ENCODE results near the gene TPGS1.

Gene TPGS1

DNA sequence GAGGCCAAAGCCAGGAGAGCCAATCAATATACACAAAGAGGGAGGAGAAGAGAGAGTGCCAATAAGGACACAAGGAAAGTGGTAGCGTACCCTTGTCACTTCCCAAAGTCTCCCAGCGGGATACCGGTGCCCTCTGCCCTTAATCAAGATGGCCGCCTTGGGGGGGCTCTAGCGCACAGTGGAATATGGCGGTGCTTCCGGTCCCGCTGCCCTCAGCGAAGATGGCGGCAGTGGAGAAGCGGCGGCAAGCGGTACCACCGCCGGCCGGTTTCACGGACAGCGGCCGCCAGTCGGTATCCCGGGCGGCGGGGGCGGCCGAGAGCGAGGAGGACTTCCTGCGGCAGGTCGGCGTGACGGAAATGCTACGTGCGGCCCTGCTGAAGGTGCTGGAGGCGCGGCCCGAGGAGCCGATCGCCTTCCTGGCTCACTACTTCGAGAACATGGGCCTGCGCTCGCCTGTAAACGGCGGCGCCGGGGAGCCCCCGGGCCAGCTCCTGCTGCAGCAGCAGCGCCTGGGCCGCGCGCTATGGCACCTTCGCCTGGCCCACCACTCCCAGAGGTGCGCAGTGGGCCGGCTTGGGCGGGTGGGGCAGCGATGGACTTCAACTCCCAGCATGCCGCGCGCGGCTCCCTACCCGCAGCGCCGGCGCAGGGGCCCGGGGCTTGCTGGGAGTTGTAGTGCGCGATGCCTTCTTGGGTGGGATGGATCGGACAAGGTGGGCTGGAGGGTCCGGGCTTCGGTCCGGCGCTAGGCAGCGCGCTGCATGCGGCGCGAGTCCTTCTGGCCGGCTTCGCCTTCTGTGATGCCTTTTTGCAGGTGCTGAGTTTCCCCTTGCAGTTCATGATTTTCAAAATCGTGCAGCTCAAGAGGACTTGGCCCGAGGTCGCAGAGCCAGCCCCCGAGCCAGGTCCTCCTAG lies at the start of gene TPGS1:
TSS of gene TPGS1 (plus strand) at position 212 of the 918 bp plus-strand sequence. CDS start at position 222, 10 bp downstream.
- peak; percentile 87 for DNase-seq

- no peak for DNase-seq
Observed at GRCh38 chr19:457636-458035, 49.7 kb upstream of the TPGS1 start.

DNA sequence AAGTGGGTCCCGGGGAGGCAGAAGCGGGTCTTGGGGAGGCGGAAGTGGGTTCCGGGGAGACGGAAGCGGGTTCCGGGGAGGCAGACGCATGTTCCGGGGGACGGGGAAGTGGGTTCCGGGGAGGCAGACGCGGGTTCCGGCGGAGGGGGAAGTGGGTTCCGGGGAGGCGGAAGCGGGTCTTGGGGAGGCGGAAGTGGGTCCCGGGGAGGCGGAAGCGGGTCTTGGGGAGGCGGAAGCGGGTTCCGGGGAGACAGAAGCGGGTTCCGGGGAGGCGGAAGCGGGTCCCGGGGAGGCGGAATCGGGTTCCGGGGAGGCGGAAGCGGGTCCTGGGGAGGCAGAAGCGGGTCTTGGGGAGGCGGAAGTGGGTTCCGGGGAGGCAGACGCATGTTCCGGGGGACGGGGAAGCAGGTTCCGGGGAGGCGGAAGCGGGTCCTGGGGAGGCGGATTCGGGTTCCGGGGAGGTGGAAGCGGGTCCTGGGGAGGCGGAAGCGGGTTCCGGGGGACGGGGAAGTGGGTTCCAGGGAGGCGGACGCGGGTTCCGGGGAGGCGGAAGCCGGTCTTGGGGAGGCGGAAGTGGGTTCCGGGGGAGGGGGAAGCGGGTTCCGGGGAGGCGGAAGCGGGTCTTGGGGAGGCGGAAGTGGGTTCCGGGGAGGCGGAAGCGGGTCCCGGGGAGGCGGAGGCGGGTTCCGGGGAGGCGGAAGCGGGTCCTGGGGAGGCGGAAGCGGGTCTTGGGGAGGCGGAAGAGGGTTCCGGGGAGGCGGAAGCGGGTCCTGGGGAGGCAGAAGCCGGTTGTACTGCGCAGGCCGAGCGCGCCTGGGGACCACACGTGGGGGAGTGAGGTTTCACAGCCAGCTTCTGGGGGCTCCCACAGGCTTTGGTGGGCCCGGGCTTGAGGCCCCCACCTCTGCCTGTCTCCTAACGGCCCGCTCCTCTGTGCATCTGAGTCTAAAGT lies 48.9 kb upstream of the TPGS1 start:
- no peak for DNase-seq

DNA sequence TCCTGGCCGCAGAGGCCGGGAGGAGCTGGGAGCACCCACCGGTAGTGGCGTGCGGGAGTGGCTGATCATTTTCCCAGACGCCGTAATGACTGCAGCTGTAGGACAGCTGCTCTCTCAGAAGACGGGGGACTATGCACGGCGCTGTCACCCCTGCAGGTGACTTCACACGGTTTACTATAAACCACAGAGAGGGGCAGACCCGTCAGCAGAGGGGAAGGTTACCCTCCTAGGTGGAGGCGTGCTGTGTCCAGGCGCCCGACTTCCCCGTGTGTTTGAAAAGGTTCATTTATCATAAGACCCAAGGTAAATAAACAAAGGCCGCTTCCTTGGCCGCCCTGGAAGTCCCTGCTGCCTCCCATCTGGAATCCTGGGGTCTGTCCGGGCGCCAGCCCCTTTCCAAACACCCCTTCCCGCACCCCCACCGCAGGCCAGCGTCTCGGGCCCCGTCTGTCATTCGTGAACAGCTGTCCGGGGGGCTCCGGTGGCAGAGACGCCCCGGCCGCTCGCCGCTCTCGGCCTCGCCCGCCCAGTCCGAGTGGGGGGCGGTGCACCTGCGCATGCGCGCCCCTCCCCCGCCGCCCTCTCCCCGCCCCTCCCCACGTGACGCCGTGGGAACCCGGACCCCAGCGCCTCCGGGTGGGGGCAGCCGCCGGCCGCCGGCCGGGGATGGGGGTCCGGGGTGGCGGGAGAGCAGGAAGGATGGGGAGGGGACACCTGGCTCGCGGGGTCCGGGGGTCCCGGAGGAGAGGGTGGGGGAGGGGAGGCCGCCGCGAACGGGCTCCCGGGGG lies 47.4 kb upstream of the TPGS1 start:
- DNase-seq = peak; percentile 76

GRCh38 chr19:460877-461720 lies 46.2 kb upstream of the TPGS1 start, which contains the start of gene SHC2:
SHC2 (minus strand) TSS chr19:461033; CDS start chr19:460996, 37 bp downstream.
- peak; percentile 75 for DNase-seq

GRCh38 chr19:461721-462551 lies 45.4 kb upstream of the TPGS1 start:
- peak; percentile 90 for DNase-seq

DNA sequence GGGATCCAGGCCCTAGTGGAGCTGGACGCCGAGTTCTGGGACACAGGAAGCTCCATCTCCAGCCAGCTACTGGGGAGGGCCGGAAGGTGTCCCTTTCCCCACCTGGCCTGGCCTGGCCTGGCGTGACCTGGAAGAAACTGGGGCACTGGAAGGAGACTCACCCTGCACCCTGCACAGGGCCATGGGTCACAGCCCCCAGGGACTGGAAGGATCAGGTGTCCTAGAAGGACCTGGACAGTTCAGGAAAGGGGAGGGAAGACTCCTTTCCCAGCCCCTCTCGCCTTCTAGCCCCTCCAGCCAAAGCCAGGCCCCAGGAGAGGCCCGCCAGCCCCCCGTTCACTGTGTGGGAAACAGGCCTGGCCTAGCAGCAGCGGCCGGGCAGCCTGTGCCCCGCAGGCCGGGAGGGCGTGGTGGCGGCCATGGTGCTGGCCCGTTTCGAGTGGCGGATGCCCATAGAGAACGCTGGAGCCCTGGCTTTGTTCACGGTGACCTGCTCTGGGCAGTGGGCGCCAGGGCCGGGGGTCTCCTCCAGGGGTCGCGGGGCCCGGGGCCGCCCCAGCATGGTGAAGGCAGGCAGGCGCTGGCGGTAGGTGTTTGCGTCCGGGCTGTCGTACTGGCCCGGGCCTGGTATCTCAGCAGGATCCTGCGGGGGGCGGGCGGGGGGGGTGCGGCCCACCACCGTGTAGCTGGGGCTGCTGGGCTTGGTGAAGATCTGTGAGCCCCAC lies 43.7 kb upstream of the TPGS1 start:
- no peak for DNase-seq

GRCh38 chr19:464208-464545 lies 43.1 kb upstream of the TPGS1 start:
- no peak for DNase-seq

DNA sequence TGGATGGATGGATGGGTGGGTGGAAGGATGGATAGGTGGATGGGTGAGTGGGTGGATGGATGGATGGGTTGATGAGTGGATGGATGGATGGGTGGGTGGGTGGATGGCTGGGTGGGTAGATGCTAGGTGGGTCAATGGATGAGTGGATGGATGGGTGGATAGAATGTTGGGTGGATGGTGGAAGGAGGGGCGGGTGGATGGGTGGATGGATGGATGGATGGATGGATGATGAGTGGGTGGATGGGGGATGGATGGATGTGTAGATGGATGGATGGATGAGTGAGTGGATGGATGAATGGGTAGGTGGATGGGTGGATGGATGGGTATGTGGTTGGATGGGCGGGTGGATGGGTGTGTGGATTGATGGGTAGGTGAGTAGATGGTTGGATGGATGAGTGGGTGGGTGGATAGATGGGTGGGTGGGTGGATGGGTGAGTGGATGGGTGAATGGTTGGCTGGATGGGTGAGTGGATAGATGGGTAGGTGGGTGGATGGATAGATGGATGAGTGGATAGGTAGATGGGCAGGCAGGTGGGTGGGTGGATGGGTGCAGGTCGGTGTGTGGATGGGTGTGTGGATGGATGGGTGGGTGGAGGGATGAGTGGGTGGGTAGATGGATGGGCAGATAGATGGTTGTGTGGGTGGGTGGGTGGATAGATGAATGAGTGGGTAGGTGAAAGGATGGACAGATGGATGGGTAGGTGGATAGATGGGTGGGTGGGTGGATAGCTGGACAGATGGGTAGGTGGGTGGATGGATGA lies 42.1 kb upstream of the TPGS1 start:
- DNase-seq = no peak

DNA sequence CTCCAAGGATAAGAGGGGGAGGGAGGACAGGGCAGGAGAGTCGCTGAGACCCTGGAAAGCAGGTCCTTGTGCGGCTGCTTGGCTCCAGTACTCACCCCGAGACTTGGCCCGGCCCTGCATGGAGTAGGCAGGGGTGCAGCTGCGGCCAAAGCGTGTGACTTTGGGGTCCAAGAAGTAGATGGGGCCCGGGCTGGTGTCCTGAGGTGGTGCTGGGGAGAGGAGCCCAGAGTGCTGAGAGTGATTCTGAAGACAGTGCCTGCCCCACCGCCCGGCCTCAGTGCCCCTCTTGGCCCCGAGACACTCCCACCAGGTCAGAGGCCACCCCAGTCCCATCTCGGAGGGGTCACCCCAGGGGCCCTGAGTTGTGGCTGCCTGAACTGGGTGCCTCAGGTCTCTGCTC lies 39.7 kb upstream of the TPGS1 start:
- DNase-seq = no peak

DNA sequence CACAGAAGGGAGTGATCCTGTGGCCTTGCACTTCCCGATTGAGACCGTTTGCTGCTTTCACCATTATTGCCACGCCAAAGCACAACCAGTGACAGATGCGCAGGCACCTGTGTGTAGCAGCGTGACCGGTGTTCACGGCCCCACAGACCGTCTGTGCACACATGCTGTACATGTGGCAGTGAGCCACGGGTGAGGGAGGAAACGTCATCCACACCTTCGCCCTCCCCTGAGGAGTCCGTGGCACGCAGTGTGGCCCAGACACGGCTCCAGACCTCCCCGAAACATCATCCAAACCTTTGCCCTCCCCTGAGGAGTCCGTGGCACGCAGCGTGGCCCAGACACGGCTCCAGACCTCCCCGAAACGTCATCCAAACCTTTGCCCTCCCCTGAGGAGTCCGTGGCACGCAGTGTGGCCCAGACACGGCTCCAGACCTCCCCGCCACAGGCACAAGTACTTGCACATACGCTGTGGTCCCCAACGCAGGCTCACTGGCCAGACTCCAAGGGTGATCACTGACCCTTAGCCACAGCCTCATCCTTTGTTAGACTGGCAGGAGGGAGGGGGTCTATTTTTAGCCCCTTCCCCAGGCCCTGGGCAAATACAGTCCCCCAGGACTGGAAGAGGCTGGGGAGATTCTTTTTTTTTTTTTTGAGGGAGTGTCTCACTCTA lies 38.6 kb upstream of the TPGS1 start:
- no peak for DNase-seq

GRCh38 chr19:469833-470232 lies 37.5 kb upstream of the TPGS1 start:
- no peak for DNase-seq

DNA sequence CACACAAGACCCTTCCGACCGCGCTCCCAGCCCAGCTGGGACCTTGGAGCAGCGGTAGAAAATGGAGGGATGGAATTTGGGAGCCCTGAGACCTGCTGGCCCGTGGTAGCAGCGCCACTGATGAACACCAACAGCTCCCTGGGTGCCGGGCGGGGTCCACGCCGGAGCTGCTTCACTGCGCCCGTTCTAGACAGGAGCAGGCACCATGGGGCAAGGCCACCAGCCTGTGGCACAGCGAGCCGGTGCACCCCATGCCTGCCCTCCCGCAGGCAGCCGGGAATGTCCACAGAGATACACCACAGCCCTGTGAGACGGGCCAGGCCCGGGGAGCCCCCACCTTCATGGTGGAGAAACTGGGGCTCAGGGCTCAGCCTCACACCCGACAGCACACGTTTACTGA lies 36.6 kb upstream of the TPGS1 start:
- no peak for DNase-seq

- no peak for DNase-seq
Observed at GRCh38 chr19:472005-472858, 35.1 kb upstream of the TPGS1 start.

DNA sequence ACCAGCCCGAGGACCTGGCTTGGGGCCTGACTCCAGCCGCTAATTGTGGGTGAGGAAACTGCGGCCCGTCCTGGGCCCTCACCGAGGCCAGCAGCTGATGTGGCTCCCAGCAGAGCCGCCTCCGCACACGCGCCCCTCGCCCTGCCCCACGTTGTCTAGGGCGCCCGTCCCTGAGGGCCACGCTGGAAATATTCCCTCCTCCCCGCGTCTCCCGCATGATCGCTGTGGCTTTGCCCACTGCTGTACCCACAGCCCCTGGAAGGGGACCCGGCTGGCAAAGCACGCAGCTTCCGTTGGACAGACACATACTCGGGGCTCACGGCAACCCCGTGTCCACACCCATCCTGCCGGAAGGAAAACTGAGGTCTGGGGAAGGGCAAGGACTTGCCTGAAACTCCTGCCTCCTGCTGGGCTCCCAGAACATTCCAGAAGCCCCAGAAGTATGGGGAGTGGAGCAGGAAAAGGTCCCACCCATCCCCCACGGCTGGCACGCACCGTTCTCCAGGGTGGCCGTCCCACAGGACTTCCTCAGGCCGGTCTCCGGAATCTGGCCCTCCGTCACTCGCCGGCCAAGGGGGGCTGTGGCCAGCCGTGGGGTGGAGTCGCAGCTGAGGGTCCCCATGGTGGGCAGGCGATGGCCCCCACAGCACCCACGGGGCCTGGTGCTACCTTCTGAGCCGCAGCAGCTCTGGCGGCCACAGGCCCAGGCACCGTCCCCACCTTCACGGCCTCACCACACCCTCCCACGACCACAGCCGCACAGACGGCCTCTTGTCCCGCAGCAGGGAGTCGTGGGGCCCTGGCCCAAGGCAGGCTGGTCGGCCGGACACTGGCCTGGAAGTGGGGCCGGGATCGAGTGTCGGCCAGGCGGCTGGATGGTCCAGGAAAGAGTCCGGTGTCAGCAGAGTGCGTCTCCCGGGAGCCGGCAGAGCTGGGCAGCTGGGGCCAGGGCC lies 32.9 kb upstream of the TPGS1 start:
- no peak for DNase-seq

- DNase-seq = no peak
Observed at GRCh38 chr19:475360-475759, 31.9 kb upstream of the TPGS1 start.

All from NCI-H345 (cell line).